ENCODE measurements around the gene SLC25A23. TPM values are rescaled to one million over a fixed set of nuclear protein-coding genes. Genes with fewer than 3 reads are reported as not detected.
A peak's percentile ranks its signal among the peaks of the same experiment; 100 is the strongest.
"Not testable (repeated sequence)": the region's sequence is repeated elsewhere in the genome, so short reads cannot be mapped to it uniquely, and the experiment has no call there.

Gene SLC25A23
- 27.7 TPM for polyA plus RNA-seq (2012; ENCODE audit: insufficient read depth, insufficient read length, low read depth)

- peaks cover 5% of the 10 kb centered on the region for H3K36me3 ChIP-seq
- H3K9me3 ChIP-seq, result no peaks in the 10 kb centered on the region
- TF ChIP-seq, protein P1, sequence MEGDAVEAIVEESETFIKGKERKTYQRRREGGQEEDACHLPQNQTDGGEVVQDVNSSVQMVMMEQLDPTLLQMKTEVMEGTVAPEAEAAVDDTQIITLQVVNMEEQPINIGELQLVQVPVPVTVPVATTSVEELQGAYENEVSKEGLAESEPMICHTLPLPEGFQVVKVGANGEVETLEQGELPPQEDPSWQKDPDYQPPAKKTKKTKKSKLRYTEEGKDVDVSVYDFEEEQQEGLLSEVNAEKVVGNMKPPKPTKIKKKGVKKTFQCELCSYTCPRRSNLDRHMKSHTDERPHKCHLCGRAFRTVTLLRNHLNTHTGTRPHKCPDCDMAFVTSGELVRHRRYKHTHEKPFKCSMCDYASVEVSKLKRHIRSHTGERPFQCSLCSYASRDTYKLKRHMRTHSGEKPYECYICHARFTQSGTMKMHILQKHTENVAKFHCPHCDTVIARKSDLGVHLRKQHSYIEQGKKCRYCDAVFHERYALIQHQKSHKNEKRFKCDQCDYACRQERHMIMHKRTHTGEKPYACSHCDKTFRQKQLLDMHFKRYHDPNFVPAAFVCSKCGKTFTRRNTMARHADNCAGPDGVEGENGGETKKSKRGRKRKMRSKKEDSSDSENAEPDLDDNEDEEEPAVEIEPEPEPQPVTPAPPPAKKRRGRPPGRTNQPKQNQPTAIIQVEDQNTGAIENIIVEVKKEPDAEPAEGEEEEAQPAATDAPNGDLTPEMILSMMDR (IDR thresholded peaks at IDR 0.05; ENCODE audit: low read depth, low read length), result no peak
- no peaks in the 10 kb centered on the region for H3K4me1 ChIP-seq
- DNase-seq, result peak; percentile 87
- H3K4me3 ChIP-seq (ENCODE audit: low read depth, low read length), result peak within 1 kb of the TSS; percentile 74
- peaks cover 7% of the 10 kb centered on the region for H3K27me3 ChIP-seq
Measured at GRCh38 chr19:6459262-6460098, at the start of gene SLC25A23. SLC25A23 (minus strand) TSS chr19:6459792; CDS start chr19:6459628, 164 bp downstream.

DNA sequence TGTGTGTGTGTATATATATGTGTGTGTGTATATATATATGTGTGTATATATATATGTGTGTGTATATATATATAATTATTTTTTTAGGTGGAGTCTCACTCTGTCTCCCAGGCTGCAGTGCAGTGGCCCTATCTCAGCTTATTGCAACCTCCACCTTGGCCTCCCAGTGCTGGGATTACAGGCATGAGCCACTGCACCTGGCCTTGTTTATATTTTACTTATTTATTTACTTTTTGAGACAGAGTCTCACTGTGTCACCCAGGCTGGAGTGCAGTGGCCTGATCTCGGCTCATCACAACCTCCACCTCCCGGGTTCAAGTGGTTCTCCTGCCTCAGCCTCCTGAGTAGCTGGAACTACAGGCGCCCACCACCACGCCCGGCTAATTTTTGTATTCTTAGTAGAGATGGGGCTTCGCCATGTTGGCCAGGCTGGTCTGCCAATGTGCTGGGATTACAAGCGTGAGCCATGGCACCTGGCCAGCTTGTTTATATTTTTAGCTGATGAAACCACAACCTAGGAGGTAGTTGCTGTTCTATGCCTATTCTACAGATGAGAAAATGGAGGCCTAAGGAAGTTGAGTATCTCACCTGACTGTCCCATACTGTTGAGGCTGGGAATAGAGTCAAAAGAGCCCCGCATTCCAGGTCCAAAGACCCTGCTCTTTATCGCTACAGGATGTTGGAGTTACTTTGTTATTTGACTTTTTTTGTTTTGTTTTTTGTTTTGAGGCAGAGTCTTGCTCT lies 48.6 kb upstream of the SLC25A23 start:
- H3K9me3 ChIP-seq; DNase-seq; H3K4me1 ChIP-seq; H3K4me3 ChIP-seq (ENCODE audit: low read depth, low read length); H3K27me3 ChIP-seq; H3K36me3 ChIP-seq: not testable (repeated sequence)

DNA sequence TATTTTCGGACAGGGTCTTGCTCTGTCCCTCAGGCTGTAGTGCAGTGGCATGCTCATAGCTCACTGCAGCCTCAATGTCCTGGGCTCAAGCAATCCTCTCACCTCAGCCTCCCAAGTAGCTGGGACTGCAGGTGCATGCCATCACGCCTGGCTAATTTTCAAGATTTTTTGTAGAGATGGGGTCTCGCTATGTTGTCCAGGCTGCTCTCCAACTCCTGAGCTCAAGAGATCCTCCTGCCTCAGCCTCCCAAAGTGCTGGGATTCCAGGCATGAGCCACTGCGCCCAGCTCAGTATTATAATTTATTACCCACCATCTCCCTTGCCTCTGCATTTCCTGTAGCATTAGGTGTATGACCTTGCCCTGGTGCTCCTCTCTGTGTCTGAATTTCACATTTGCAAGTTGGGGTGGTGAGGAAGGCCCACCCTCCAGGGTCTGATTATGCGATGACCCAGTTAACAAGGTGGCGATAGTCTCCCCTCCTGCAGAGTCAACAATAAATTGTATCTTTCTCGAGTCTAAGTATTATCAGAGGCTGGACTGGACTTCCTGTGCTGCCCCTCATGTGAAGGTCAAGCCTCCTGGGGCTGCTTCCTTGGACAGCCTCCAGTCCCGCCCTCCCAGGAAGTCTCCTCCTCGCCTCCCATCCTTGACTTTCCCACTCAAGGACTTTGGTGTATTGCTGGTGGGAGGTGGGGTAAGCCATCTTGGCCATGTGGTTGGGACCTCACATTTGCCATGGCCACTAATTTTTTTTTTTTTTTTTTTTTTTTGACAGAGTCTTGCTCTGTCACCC lies 44.0 kb upstream of the SLC25A23 start:
- Histone ChIP-seq H3K27me3 (peaks cover 9% of the 10 kb centered on the region), H3K4me1 (no peaks in the 10 kb centered on the region), H3K4me3 (ENCODE audit: low read depth, low read length) (no peak overlapping the region), H3K9me3 (no peaks in the 10 kb centered on the region), H3K36me3 (no peaks in the 10 kb centered on the region)
- no peak for DNase-seq
- TF ChIP-seq, protein P1 (IDR thresholded peaks at IDR 0.05; ENCODE audit: low read depth, low read length), result no peak

DNA sequence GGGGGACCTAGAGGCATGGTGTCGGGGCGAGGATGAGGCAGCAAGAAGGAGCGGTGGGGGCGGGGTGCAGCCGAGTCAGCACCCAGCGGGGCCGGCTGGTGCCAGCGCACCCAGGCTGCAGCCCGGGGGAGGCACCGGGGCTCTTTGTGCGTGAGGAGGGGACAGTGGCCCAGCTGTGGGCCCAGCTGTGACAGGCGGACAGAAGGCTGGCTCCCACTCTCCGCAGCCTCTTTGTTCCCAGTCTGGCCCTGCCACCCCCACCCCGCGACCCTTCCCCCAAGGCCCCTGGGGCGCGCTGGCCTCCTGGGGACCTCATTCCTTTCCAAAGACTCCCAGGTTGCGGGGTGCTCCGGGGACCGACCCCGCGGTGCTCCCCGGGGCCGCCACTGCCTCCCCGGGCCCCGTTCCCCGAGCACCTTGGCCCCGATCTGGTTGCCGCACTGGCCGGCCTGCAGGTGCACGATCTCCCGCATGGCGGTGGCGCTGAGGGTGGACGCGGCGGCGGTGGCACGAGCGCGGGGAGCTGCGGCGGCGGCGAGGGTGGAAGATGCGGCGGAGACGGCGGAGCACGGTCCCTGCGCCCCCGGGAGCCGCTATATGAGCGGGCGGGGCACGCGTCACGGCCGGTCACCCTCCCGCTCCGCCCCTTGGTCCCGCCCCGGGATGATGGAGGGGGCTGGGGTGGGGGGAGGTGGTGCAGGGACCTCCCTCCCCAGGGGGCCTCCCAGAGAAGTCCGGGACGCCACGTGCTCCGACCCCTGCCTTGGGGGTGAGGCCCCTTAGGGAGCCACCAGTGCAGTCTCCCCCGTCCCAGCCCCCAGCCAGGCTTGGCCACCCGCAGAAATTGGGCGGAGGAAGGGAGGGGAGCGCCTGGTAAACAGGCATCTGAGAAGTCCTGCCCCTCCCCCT lies 42.4 kb upstream of the SLC25A23 start, which contains the start of gene TUBB4A:
TSS of gene TUBB4A (minus strand) at position 570 of the 909 bp plus-strand sequence. CDS start at position 473, 97 bp downstream.
- peak within 1 kb of the TSS; percentile 35 for H3K4me3 ChIP-seq (ENCODE audit: low read depth, low read length)
- DNase-seq, result peak; percentile 29
- no peaks in the 10 kb centered on the region for H3K36me3 ChIP-seq
- no peaks in the 10 kb centered on the region for H3K9me3 ChIP-seq
- TF ChIP-seq, protein P1 (IDR thresholded peaks at IDR 0.05; ENCODE audit: low read depth, low read length), result no peak
- no peaks in the 10 kb centered on the region for H3K4me1 ChIP-seq
- peaks cover 9% of the 10 kb centered on the region for H3K27me3 ChIP-seq

- TF ChIP-seq, protein P1 (IDR thresholded peaks at IDR 0.05; ENCODE audit: low read depth, low read length), result no peak
- Histone ChIP-seq H3K36me3 (no peaks in the 10 kb centered on the region), H3K9me3 (no peaks in the 10 kb centered on the region), H3K4me3 (ENCODE audit: low read depth, low read length) (peak overlapping the region; percentile 35), H3K4me1 (no peaks in the 10 kb centered on the region), H3K27me3 (peaks cover 9% of the 10 kb centered on the region)
- no peak for DNase-seq
Measured at GRCh38 chr19:6500837-6501739, 41.5 kb upstream of the SLC25A23 start.
